Duodenal mucosa (tissue), 2 donors: ENCODE measurements around the gene PSRC1.

Source experiments
- H3K27ac ChIP-seq: one replicate; pipeline ENCODE4 v1.7.0; 2013; ENCODE audit warnings: low read depth, low read length
- H3K27me3 ChIP-seq, 2 donors: one replicate each; pipeline ENCODE4 v1.7.0; 2013; ENCODE audit warnings: low read length in 2 of 2, control low read depth in 1 of 2; ENCODE audit not compliant: insufficient read depth in 2 of 2, control insufficient read depth in 1 of 2
- H3K36me3 ChIP-seq, 2 donors: one replicate each; pipeline ENCODE4 v1.7.0; 2013; ENCODE audit warnings: low read length in 2 of 2, control low read depth in 1 of 2; ENCODE audit not compliant: insufficient read depth in 2 of 2, control insufficient read depth in 1 of 2
- H3K4me1 ChIP-seq, 2 donors: one replicate each; pipeline ENCODE4 v1.7.0; 2013; ENCODE audit warnings: low read length in 2 of 2, control low read depth in 1 of 2; ENCODE audit not compliant: insufficient read depth in 2 of 2, control insufficient read depth in 1 of 2
- H3K4me3 ChIP-seq, 2 donors: one replicate each; pipeline ENCODE4 v1.7.0; 2013; ENCODE audit warnings: low read length in 2 of 2, low read depth in 1 of 2
- H3K9ac ChIP-seq, 2 donors: one replicate each; pipeline ENCODE4 v1.7.0; 2013; ENCODE audit warnings: low read length in 2 of 2, low read depth in 1 of 2
- H3K9me3 ChIP-seq, 2 donors: one replicate each; pipeline ENCODE4 v1.7.0; 2013; ENCODE audit warnings: low read length in 2 of 2, control low read depth in 1 of 2; ENCODE audit not compliant: control insufficient read depth in 1 of 2

Gene PSRC1

DNA sequence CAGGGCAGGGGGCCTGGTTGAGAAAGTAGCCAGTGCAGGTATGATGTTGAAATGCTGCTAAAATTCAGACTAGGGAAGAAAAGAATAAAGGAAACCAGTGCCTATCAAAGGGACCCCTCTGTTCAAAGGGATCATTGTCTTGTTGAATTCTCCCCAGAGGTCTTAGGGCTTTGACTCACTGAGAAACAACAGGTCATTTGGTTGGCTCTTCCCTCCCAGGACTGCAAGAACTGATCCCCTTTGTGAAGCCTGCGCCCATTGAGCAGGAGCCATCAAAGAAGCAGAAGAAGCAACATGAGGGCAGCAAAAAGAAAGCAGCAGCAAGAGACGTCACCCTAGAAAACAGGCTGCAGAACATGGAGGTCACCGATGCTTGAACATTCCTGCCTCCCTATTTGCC lies 45.4 kb downstream of the PSRC1 start:
- Histone ChIP-seq H3K9ac (no peak overlapping the region), H3K36me3 (peaks cover 43 to 55% of the 10 kb centered on the region in 2 donors), H3K4me1 (peaks cover 5 to 14% of the 10 kb centered on the region in 2 donors), H3K9me3 (no peaks in the 10 kb centered on the region), H3K27ac (no peak overlapping the region), H3K4me3 (no peak overlapping the region), H3K27me3 (peaks cover 0 to 13% of the 10 kb centered on the region in 2 donors)

DNA sequence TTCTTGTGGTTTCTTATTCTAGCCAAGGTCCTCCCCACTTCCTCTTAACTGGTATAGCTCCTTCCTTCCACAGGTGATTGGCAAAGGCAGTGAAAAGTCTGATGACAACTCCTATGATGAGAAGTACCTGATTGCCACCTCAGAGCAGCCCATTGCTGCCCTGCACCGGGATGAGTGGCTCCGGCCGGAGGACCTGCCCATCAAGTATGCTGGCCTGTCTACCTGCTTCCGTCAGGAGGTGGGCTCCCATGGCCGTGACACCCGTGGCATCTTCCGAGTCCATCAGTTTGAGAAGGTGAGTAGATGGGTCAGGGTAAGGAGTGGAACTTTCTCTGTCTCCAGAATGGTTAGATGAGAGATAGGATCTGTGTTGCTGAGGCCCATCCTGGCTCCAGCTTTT lies 47.8 kb downstream of the PSRC1 start:
- peaks cover 57 to 77% of the 10 kb centered on the region in 2 donors for H3K36me3 ChIP-seq
- no peaks in the 10 kb centered on the region for H3K4me1 ChIP-seq
- H3K27ac ChIP-seq, result no peak overlapping the region
- H3K9me3 ChIP-seq, result no peaks in the 10 kb centered on the region
- H3K4me3 ChIP-seq, result no peak overlapping the region
- no peak overlapping the region for H3K9ac ChIP-seq
- H3K27me3 ChIP-seq, result no peaks in the 10 kb centered on the region

DNA sequence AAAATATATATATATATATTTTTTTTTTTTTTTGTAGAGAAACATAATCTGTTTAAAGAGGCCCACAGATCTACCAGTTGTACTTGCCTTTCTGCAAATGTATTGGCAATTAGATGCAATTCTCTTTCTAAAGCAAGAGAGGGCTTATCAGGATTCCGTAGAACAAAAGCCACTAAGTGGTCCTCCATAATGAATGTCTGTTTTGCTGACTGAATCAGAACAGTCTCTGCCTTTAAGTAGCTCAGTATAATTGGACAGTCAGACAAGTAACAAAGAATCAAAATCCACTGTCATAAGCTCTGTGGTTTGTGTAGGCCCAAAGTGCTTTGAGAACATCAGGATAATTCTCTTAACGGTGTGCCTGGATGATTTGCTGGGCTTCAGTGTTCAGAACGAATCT lies 51.9 kb downstream of the PSRC1 start:
- Histone ChIP-seq H3K27me3 (no peaks in the 10 kb centered on the region), H3K27ac (no peak overlapping the region), H3K9me3 (no peaks in the 10 kb centered on the region), H3K36me3 (peaks cover 48 to 72% of the 10 kb centered on the region in 2 donors), H3K4me1 (no peaks in the 10 kb centered on the region), H3K9ac (no peak overlapping the region), H3K4me3 (no peak overlapping the region)
